B cell (primary cell): ENCODE data around the gene CCDC192.

Source experiments
- EZH2 ChIP-seq: IDR thresholded peaks from 2 replicates; pipeline ENCODE4 v1.6.1; 2012; ENCODE audit warnings: borderline replicate concordance, low read depth, mild to moderate bottlenecking, moderate library complexity, low read length; ENCODE audit not compliant: insufficient read depth, poor library complexity, severe bottlenecking
- TF ChIP-seq, protein P1 (sequence below): fragments of 200-600 bp; IDR thresholded peaks from one replicate; pipeline ENCODE4 v1.8.0; 2022; ENCODE audit warnings: antibody characterized with exemption, mild to moderate bottlenecking

DNA sequence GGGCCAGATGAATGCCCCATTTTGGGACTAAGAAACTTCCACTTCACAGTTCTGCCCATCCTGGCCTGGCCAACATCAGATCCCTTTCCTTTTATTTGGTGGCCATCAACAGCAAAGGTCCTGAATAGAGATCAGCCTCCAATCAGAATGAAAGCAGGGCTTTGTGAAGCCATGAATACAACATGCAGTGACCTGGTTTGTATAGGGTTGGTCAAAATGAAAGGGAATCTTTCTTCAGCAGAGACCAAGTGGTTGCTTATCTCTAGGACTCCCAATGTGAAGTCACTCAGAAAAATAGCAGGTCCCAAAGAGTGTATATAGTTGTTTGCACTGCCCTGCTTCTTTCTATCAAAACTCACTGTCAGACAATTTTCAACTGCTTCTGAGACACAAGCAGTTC is 266.5 kb downstream of the CCDC192 start:
- TF ChIP-seq, protein P1, sequence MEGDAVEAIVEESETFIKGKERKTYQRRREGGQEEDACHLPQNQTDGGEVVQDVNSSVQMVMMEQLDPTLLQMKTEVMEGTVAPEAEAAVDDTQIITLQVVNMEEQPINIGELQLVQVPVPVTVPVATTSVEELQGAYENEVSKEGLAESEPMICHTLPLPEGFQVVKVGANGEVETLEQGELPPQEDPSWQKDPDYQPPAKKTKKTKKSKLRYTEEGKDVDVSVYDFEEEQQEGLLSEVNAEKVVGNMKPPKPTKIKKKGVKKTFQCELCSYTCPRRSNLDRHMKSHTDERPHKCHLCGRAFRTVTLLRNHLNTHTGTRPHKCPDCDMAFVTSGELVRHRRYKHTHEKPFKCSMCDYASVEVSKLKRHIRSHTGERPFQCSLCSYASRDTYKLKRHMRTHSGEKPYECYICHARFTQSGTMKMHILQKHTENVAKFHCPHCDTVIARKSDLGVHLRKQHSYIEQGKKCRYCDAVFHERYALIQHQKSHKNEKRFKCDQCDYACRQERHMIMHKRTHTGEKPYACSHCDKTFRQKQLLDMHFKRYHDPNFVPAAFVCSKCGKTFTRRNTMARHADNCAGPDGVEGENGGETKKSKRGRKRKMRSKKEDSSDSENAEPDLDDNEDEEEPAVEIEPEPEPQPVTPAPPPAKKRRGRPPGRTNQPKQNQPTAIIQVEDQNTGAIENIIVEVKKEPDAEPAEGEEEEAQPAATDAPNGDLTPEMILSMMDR, result no peak
- TF ChIP-seq EZH2, result no peak
